ENCODE measurements around the gene GNPDA2. TPM values are rescaled to one million over a fixed set of nuclear protein-coding genes. Genes with fewer than 3 reads are reported as not detected.

Gene GNPDA2
- total and polyA plus RNA-seq, 9 of the 15 experiments (the other 6 are each of a cell fraction or from before 2014, with no cell fraction given): 10.6 to 20.4 (median 13.0) TPM

GRCh38 chr4:44771789-44772188 lies 45.4 kb upstream of the GNPDA2 start:
- intact Hi-C loops (cut with micrococcal nuclease) (no loop called here), in situ Hi-C loops (cut with MboI) (no loop called here)
- H3K4me3 ChIP-seq: no peak overlapping the region
- H3K9me1 ChIP-seq (ENCODE audit: control insufficient read depth, insufficient read depth, low read length): no peaks in the 10 kb centered on the region
- no peak for DNase-seq (ENCODE audit: extremely low read depth in 1 of 4, low spot score in 3 of 4)
- CTCF ChIA-PET (ENCODE audit: low intra/inter-chr PET ratio): no interaction called here
- no peaks in the 10 kb centered on the region for H3K27me3 ChIP-seq (ENCODE audit: control insufficient read depth in 2 of 2, insufficient read depth in 2 of 2, low read length in 2 of 2)
- TF ChIP-seq ZNF143 (CRISPR knock-in tag; IDR thresholded peaks at IDR 0.05): no peak
- TF ChIP-seq POLR3A (IDR thresholded peaks at IDR 0.05; ENCODE audit: borderline replicate concordance, extremely low read depth, insufficient read depth, insufficient read length): no peak
- no peak for TF ChIP-seq POLR2AphosphoS5 (IDR thresholded peaks at IDR 0.05; ENCODE audit: control insufficient read depth, insufficient read depth, low read depth, low read length)
- TF ChIP-seq BMI1 (IDR thresholded peaks at IDR 0.05; ENCODE audit: low read length): no peak
- TF ChIP-seq BCLAF1 (IDR thresholded peaks at IDR 0.05; ENCODE audit: borderline replicate concordance in 1 of 2, control insufficient read depth in 1 of 2, low read depth in 2 of 2, low read length in 1 of 2): no peak
- TF ChIP-seq SIRT6 (IDR thresholded peaks at IDR 0.05; ENCODE audit: low read depth, low read length): no peak
- TF ChIP-seq L3MBTL2 (IDR thresholded peaks at IDR 0.05): no peak
- TF ChIP-seq, protein P1, sequence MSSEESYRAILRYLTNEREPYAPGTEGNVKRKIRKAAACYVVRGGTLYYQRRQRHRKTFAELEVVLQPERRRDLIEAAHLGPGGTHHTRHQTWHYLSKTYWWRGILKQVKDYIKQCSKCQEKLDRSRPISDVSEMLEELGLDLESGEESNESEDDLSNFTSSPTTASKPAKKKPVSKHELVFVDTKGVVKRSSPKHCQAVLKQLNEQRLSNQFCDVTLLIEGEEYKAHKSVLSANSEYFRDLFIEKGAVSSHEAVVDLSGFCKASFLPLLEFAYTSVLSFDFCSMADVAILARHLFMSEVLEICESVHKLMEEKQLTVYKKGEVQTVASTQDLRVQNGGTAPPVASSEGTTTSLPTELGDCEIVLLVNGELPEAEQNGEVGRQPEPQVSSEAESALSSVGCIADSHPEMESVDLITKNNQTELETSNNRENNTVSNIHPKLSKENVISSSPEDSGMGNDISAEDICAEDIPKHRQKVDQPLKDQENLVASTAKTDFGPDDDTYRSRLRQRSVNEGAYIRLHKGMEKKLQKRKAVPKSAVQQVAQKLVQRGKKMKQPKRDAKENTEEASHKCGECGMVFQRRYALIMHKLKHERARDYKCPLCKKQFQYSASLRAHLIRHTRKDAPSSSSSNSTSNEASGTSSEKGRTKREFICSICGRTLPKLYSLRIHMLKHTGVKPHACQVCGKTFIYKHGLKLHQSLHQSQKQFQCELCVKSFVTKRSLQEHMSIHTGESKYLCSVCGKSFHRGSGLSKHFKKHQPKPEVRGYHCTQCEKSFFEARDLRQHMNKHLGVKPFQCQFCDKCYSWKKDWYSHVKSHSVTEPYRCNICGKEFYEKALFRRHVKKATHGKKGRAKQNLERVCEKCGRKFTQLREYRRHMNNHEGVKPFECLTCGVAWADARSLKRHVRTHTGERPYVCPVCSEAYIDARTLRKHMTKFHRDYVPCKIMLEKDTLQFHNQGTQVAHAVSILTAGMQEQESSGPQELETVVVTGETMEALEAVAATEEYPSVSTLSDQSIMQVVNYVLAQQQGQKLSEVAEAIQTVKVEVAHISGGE (CRISPR knock-in tag; IDR thresholded peaks at IDR 0.05): no peak
- TF ChIP-seq, protein P2, sequence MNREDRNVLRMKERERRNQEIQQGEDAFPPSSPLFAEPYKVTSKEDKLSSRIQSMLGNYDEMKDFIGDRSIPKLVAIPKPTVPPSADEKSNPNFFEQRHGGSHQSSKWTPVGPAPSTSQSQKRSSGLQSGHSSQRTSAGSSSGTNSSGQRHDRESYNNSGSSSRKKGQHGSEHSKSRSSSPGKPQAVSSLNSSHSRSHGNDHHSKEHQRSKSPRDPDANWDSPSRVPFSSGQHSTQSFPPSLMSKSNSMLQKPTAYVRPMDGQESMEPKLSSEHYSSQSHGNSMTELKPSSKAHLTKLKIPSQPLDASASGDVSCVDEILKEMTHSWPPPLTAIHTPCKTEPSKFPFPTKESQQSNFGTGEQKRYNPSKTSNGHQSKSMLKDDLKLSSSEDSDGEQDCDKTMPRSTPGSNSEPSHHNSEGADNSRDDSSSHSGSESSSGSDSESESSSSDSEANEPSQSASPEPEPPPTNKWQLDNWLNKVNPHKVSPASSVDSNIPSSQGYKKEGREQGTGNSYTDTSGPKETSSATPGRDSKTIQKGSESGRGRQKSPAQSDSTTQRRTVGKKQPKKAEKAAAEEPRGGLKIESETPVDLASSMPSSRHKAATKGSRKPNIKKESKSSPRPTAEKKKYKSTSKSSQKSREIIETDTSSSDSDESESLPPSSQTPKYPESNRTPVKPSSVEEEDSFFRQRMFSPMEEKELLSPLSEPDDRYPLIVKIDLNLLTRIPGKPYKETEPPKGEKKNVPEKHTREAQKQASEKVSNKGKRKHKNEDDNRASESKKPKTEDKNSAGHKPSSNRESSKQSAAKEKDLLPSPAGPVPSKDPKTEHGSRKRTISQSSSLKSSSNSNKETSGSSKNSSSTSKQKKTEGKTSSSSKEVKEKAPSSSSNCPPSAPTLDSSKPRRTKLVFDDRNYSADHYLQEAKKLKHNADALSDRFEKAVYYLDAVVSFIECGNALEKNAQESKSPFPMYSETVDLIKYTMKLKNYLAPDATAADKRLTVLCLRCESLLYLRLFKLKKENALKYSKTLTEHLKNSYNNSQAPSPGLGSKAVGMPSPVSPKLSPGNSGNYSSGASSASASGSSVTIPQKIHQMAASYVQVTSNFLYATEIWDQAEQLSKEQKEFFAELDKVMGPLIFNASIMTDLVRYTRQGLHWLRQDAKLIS (CRISPR knock-in tag; IDR thresholded peaks at IDR 0.05): no peak
- no peak for TF ChIP-seq NR3C1 (CRISPR knock-in tag; IDR thresholded peaks at IDR 0.05)
- TF ChIP-seq KLF1 (tag; IDR thresholded peaks at IDR 0.05): no peak
- no peak for TF ChIP-seq MTA3 (IDR thresholded peaks at IDR 0.05; ENCODE audit: borderline replicate concordance)
- FAIRE-seq: no peak
- no peaks in the 10 kb centered on the region for H4K20me1 ChIP-seq (replicated peaks; ENCODE audit: control insufficient read depth, insufficient read depth, low read length)
- H3K9me3 ChIP-seq (replicated peaks; ENCODE audit: control insufficient read depth, insufficient read depth, low read depth, low read length): no peaks in the 10 kb centered on the region
- POLR2A ChIA-PET: no interaction called here
- no peak overlapping the region for H2AFZ ChIP-seq (ENCODE audit: low read depth, low read length)
- H3K9ac ChIP-seq (ENCODE audit: insufficient read depth in 1 of 2, low read depth in 2 of 2, low read length in 2 of 2): no peak overlapping the region
- H3K4me1 ChIP-seq (replicated peaks in 1 of 2; ENCODE audit: control insufficient read depth in 2 of 2, insufficient read depth in 2 of 2, low read length in 2 of 2): no peaks in the 10 kb centered on the region
- ATAC-seq: no peak
- no peak overlapping the region for H3K27ac ChIP-seq (ENCODE audit: extremely low read depth, low read depth, low read length)
- BruUV-seq (replicated peaks): no TSS peak
- H3K36me3 ChIP-seq (ENCODE audit: control insufficient read depth, insufficient read depth, low read length): no peaks in the 10 kb centered on the region
- H3K4me2 ChIP-seq (ENCODE audit: insufficient read depth, low read length): no peak overlapping the region
- WGBS (ENCODE audit: insufficient coverage, low coverage, missing lambda C conversion rate): 0% methylated on average over 1 of the region's 1 CpG
- no peaks in the 10 kb centered on the region for H3K79me2 ChIP-seq (ENCODE audit: control insufficient read depth, insufficient read depth, low read length)

Data from K562 (cell line).